ENCODE data around the gene TWSG1. TPM values are rescaled to one million over a fixed set of nuclear protein-coding genes. Genes with fewer than 3 reads are reported as not detected.

Gene TWSG1
- total RNA-seq, 6 donors from 2014 or later: 7.3 to 37.0 (median 29.4) TPM

GRCh38 chr18:9379118-9379517, 44.5 kb downstream of the TWSG1 start:
- no peak for DNase-seq
- Histone ChIP-seq H3K27me3 (no peaks in the 10 kb centered on the region), H3K9me3 (no peaks in the 10 kb centered on the region), H3K27ac (no peak overlapping the region), H3K4me3 (no peak overlapping the region), H3K36me3 (no peaks in the 10 kb centered on the region), H3K4me1 (no peaks in the 10 kb centered on the region)
- ATAC-seq (ENCODE audit: low FRiP score in 2 of 2): no peak
- no peak for TF ChIP-seq POLR2AphosphoS5 (IDR thresholded peaks at IDR 0.05)
- no peak for TF ChIP-seq CTCF (IDR thresholded peaks at IDR 0.05)
- no peak for TF ChIP-seq POLR2A (IDR thresholded peaks at IDR 0.05)
- no peak for TF ChIP-seq EP300 (IDR thresholded peaks at IDR 0.05)
- WGBS, 2 donors: 98% methylated on average over 6 of the region's 6 CpGs

- Histone ChIP-seq H3K27me3 (no peaks in the 10 kb centered on the region), H3K4me1 (no peaks in the 10 kb centered on the region), H3K27ac (no peak overlapping the region), H3K4me3 (no peak overlapping the region), H3K36me3 (no peaks in the 10 kb centered on the region), H3K9me3 (no peaks in the 10 kb centered on the region)
- DNase-seq (no peak), ATAC-seq (ENCODE audit: low FRiP score in 2 of 2) (no peak)
- WGBS, 2 donors: 77 to 83% methylated on average over 2 of the region's 2 CpGs
- TF ChIP-seq CTCF (IDR thresholded peaks at IDR 0.05) (no peak), POLR2A (IDR thresholded peaks at IDR 0.05) (no peak), POLR2AphosphoS5 (IDR thresholded peaks at IDR 0.05) (no peak), EP300 (IDR thresholded peaks at IDR 0.05) (no peak)
These were observed 45.5 kb downstream of the TWSG1 start for GRCh38 chr18:9380101-9380500.

GRCh38 chr18:9380621-9381395, 46.2 kb downstream of the TWSG1 start:
- ATAC-seq (ENCODE audit: low FRiP score in 2 of 2): no peak
- H3K4me3 ChIP-seq: no peak overlapping the region
- H3K36me3 ChIP-seq: no peaks in the 10 kb centered on the region
- no peak for DNase-seq
- no peaks in the 10 kb centered on the region for H3K9me3 ChIP-seq
- H3K4me1 ChIP-seq: no peaks in the 10 kb centered on the region
- 72 to 83% methylated on average over 4 of the region's 4 CpGs for WGBS, 2 donors
- no peaks in the 10 kb centered on the region for H3K27me3 ChIP-seq
- TF ChIP-seq EP300 (IDR thresholded peaks at IDR 0.05) (no peak), CTCF (IDR thresholded peaks at IDR 0.05) (no peak), POLR2A (IDR thresholded peaks at IDR 0.05) (no peak), POLR2AphosphoS5 (IDR thresholded peaks at IDR 0.05) (no peak)
- H3K27ac ChIP-seq: no peak overlapping the region

- ATAC-seq (ENCODE audit: low FRiP score in 2 of 2) (no peak), DNase-seq (no peak)
- no peak for TF ChIP-seq CTCF (IDR thresholded peaks at IDR 0.05)
- TF ChIP-seq POLR2AphosphoS5 (IDR thresholded peaks at IDR 0.05): no peak
- TF ChIP-seq POLR2A (IDR thresholded peaks at IDR 0.05): no peak
- no peak for TF ChIP-seq EP300 (IDR thresholded peaks at IDR 0.05)
- Histone ChIP-seq H3K27me3 (no peaks in the 10 kb centered on the region), H3K4me3 (no peak overlapping the region), H3K27ac (no peak overlapping the region), H3K4me1 (no peaks in the 10 kb centered on the region), H3K36me3 (peaks cover 0 to 3% (median 0%) of the 10 kb centered on the region in 4 donors), H3K9me3 (no peaks in the 10 kb centered on the region)
- WGBS, 2 donors: 58 to 74% methylated on average over 1 of the region's 1 CpG
These were observed 52.3 kb downstream of the TWSG1 start for GRCh38 chr18:9386879-9387278.

- DNase-seq (no peak), ATAC-seq (ENCODE audit: low FRiP score in 2 of 2) (no peak)
- TF ChIP-seq POLR2AphosphoS5 (IDR thresholded peaks at IDR 0.05): no peak
- TF ChIP-seq POLR2A (IDR thresholded peaks at IDR 0.05): no peak
- no peak for TF ChIP-seq CTCF (IDR thresholded peaks at IDR 0.05)
- no peak for TF ChIP-seq EP300 (IDR thresholded peaks at IDR 0.05)
- Histone ChIP-seq H3K27ac (no peak overlapping the region), H3K36me3 (peaks cover 0 to 3% (median 0%) of the 10 kb centered on the region in 4 donors), H3K9me3 (no peaks in the 10 kb centered on the region), H3K27me3 (no peaks in the 10 kb centered on the region), H3K4me1 (no peaks in the 10 kb centered on the region), H3K4me3 (no peak overlapping the region)
- WGBS, 2 donors: 84 to 89% methylated on average over 1 of the region's 1 CpG
These were observed 53.3 kb downstream of the TWSG1 start for GRCh38 chr18:9387891-9388290.
